GM19324 (cell line): ENCODE results near the gene MMP21.

Source experiments
- ATAC-seq: cut with Tn5 transposase; IDR thresholded peaks from one replicate; pipeline ENCODE4 v1.9.1; 2021; ENCODE audit warnings: mild to moderate bottlenecking, moderate library complexity; ENCODE audit not compliant: unreplicated experiment, low FRiP score

Gene MMP21

GRCh38 chr10:125775491-125776106 lies at the start of gene MMP21:
MMP21 (minus strand) TSS chr10:125775821; CDS start chr10:125775821, 0 bp downstream.
- ATAC-seq: no peak

GRCh38 chr10:125824736-125825135 lies 49.1 kb upstream of the MMP21 start:
- no peak for ATAC-seq

GRCh38 chr10:125823663-125824251 lies 48.1 kb upstream of the MMP21 start:
- no peak for ATAC-seq

DNA sequence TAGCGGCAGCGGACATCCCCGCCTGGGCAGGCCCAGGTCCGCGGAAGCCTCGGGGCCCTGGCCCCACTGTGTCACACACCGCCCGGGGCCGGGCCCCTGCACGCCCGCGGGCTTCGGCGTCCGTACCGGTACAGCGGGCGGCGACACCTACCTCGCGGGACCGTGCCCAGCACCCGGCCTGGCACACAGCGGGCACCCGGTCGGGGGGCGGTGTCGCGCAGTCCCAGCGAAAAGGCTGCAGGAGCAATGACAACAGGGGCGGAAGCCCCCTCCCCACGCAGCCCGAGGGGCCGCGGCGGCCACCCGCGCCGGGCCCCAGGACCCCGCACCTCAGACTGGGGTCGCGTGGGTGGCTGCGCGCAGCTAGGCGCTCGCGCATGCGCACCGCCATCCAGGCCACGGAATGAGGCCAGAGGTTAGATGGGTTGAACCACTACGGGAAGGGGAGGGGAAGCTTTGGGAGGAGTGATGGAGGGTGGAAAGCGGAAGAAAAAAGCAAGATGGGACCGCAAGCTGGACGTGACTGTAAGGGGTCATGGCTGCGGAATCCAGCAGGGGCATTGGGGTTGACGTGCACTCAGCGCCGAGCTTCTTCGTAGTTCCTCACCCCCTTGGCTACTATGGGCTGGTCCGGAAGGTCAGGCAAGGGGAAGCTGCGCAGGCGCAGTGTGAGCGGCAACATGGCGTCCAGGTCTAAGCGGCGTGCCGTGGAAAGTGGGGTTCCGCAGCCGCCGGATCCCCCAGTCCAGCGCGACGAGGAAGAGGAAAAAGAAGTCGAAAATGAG lies 47.4 kb upstream of the MMP21 start, which contains the start of the genes BCCIP and UROS:
Gene BCCIP (plus strand): TSS at position 669 of the 785 bp plus-strand sequence. CDS start 12 bp downstream, at position 681.
Gene UROS (minus strand): TSS at position 381 of the 785 bp plus-strand sequence. CDS start 6,759 bp downstream, outside the sequence.
- peak; percentile 87 for ATAC-seq

GRCh38 chr10:125820701-125821100 lies 45.1 kb upstream of the MMP21 start:
- ATAC-seq: peak; percentile 62

GRCh38 chr10:125817337-125817946 lies 41.8 kb upstream of the MMP21 start:
- ATAC-seq: no peak

- no peak for ATAC-seq
Observed at GRCh38 chr10:125816548-125816947, 40.9 kb upstream of the MMP21 start.

GRCh38 chr10:125815764-125816163 lies 40.1 kb upstream of the MMP21 start:
- ATAC-seq: no peak

- ATAC-seq: no peak
Observed at GRCh38 chr10:125812128-125812750, 36.6 kb upstream of the MMP21 start.

- ATAC-seq: no peak
Observed at GRCh38 chr10:125811251-125811650, 35.6 kb upstream of the MMP21 start.

DNA sequence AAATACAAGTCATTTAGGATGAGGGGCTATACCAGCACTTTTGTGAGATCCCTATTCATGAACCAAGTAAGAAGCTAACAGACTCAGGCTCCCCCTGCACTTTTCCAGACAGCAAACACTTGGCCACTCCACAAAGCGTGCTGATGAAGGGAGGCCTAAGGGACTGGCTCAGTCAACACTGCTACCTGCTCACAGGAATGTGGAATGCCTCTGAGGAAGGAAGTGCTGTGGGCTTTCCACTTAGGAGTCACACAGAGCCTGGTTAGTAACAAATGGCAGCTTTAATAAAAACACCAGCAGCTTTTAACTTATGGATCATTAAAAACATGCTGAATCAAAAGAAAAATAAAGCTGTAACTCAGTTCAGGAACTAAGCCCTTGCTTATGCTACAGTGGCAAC lies 32.4 kb upstream of the MMP21 start:
- no peak for ATAC-seq

DNA sequence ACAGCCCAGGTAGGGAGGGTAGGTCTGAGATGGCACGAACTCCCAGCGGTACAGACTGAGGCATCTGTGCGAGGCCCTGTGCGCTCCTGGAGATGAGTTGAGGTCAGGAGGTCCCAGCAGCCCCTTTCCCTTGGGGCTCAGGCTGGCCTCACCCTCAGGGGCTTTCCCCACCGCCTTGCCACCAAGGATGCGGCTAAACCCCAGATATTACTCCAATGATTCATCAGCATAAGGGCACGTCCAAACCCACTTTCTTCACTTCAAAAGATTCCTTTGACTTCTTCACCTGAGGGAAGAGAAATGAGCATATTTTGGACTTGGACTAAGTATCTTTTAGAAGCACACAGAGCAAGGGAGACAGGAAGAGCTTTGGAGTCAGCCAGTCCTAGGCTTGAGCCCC lies 27.1 kb upstream of the MMP21 start:
- ATAC-seq: no peak

- no peak for ATAC-seq
Observed at GRCh38 chr10:125802131-125802530, 26.5 kb upstream of the MMP21 start.

GRCh38 chr10:125801574-125801973 lies 26.0 kb upstream of the MMP21 start:
- no peak for ATAC-seq

DNA sequence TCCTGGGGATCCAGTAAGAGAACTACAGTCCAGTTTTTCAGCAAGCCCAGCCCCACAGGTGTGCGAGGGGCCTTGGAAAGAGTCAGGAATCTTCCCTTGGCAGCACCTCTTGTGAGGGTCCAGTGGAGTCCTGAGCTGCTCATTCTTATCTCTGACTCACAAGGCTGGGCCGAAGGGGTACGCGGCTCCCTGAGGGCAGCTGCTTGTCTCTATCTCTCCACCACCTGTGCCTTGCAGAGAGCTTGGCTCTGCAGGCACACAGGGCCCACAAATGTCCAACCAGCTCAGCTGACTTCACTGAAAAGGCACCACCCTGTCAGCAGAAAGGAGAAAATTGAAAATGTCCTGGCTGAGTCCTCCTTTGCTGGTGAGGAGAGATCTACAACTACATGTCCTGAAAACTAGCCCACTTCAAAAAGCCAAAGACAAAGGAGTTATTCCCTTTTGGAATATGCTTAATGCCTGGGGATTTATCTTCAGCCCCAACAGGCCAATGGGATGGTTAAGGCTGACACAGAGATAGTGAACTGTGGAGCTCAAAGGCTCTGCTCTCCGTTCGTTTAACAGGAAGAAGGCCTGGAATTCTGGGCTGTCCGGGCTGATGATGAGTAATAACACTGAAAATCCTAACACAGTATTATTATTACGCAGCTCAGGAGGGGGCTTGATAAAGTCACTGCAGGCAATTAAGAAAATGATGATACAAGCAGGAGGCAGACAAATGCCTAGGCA lies 24.0 kb upstream of the MMP21 start:
- no peak for ATAC-seq

DNA sequence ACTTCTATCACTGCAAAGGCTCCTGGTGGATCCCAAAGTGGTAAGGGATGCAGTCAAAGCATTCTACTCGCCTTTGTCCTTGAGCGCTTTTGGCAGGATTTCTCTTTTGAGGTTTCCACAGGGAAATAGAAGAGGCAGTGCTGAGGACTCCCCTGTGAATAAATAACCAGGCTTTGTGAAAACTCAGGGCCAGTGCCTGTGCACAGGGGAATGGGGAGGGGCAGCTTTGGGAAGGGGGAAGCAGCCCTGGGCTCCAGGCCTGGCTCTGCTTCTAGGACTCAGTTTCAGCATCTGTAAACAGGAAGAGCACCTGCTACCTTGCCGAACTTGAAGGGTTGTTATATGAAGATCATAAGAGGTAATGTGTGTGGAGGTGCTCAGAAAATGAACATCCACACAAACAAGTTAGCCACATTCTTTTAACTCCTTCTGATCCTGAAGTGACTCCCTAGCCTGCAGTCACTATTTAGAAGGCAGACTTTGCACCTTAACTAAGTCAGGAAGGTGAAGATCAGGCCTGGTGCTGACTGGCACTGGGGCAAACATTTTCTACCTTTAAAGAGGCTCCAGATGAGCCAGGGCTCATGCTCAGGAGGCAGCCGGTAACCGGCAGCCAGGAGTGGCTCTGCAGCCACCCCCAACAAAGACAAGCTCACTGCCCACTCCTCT lies 22.5 kb upstream of the MMP21 start:
- no peak for ATAC-seq

GRCh38 chr10:125797424-125797823 lies 21.8 kb upstream of the MMP21 start:
- ATAC-seq: no peak

GRCh38 chr10:125795637-125796190 lies 20.1 kb upstream of the MMP21 start:
- ATAC-seq: no peak

DNA sequence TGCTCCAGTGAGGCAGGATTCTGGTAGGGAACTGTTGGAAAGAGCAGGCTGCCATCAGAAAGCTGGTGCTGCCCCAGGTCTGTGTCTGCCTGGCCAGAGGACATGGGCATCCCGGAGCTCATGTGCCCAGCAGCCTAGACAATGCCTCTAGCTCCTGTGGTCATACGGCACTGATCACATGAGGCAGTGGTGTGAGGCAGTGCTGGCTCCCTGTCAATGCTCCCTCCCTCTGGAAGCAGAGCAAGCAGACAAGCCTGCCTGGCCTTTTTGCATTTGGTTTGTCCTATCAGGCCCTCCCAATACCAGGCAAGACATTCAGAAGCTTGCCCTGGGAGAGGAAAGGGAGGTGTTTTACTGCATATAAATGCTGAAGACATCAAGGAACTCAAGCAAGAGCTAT lies 19.5 kb upstream of the MMP21 start:
- no peak for ATAC-seq
